Measurements from ENCODE around the gene TAF6L.
"Not testable (repeated sequence)": the region's sequence is repeated elsewhere in the genome, so short reads cannot be mapped to it uniquely, and the experiment has no call there.

DNA sequence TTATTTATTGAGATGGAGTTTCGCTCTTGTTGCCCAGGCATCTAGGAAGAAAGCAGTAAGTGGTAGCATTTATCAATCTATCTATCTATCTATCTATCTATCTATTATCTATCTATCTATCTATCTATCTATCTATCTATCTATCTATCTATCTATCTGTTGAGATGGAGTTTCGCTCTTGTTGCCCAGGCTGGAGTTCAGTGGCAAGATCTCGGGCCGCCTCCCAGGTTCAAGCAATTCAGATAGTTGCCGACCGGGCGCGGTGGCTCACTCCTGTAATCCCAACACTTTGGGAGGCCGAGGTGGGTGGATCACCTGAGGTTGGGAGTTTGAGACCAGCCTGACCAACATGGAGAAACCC, 10.3 kb upstream of the TAF6L start:
- TF ChIP-seq, protein P1, sequence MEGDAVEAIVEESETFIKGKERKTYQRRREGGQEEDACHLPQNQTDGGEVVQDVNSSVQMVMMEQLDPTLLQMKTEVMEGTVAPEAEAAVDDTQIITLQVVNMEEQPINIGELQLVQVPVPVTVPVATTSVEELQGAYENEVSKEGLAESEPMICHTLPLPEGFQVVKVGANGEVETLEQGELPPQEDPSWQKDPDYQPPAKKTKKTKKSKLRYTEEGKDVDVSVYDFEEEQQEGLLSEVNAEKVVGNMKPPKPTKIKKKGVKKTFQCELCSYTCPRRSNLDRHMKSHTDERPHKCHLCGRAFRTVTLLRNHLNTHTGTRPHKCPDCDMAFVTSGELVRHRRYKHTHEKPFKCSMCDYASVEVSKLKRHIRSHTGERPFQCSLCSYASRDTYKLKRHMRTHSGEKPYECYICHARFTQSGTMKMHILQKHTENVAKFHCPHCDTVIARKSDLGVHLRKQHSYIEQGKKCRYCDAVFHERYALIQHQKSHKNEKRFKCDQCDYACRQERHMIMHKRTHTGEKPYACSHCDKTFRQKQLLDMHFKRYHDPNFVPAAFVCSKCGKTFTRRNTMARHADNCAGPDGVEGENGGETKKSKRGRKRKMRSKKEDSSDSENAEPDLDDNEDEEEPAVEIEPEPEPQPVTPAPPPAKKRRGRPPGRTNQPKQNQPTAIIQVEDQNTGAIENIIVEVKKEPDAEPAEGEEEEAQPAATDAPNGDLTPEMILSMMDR (IDR thresholded peaks at IDR 0.05), result not testable (repeated sequence)
- TF ChIP-seq, protein P2, sequence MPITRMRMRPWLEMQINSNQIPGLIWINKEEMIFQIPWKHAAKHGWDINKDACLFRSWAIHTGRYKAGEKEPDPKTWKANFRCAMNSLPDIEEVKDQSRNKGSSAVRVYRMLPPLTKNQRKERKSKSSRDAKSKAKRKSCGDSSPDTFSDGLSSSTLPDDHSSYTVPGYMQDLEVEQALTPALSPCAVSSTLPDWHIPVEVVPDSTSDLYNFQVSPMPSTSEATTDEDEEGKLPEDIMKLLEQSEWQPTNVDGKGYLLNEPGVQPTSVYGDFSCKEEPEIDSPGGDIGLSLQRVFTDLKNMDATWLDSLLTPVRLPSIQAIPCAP (CRISPR knock-in tag; IDR thresholded peaks at IDR 0.05), result not testable (repeated sequence)
- TF ChIP-seq, protein P3, sequence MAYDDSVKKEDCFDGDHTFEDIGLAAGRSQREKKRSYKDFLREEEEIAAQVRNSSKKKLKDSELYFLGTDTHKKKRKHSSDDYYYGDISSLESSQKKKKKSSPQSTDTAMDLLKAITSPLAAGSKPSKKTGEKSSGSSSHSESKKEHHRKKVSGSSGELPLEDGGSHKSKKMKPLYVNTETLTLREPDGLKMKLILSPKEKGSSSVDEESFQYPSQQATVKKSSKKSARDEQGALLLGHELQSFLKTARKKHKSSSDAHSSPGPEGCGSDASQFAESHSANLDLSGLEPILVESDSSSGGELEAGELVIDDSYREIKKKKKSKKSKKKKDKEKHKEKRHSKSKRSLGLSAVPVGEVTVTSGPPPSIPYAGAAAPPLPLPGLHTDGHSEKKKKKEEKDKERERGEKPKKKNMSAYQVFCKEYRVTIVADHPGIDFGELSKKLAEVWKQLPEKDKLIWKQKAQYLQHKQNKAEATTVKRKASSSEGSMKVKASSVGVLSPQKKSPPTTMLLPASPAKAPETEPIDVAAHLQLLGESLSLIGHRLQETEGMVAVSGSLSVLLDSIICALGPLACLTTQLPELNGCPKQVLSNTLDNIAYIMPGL (CRISPR knock-in tag; IDR thresholded peaks at IDR 0.05), result not testable (repeated sequence)
- TF ChIP-seq PRRX2 (CRISPR knock-in tag; IDR thresholded peaks at IDR 0.05), result not testable (repeated sequence)

Data from WTC11 (cell line).